ENCODE results near the gene OGT. TPM values are rescaled to one million over a fixed set of nuclear protein-coding genes. Genes with fewer than 3 reads are reported as not detected.
"Not testable (repeated sequence)": the region's sequence is repeated elsewhere in the genome, so short reads cannot be mapped to it uniquely, and the experiment has no call there.

OGT gene
- total RNA-seq, 1 experiment from 2014 or later = 174 TPM

DNA sequence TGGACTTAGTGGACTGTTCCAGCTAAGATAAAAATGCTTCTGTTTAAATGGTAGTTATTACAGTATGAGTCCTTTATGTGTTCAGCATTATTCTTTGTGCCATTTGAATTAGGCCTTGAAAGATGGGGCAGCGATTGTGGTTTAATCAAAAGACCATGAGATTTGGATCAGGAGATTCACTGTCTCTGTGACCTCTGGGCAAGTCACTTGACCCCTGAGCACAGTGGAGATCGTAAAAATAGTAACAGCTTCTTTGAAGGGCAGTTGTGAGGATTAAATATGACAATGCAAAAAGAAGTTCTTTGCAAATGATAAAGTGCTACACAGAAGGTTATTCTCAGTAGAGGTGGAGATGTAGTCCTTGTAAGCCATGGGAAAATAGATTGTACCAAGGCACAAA lies 74.6 kb downstream of the OGT start:
- Histone ChIP-seq H3K4me1 (ENCODE audit: control insufficient read depth, insufficient read depth, low read length) (no peaks in the 10 kb centered on the region), H3K36me3 (ENCODE audit: control insufficient read depth, insufficient read depth, low read length) (0 out of 2 replicates have a peak, but pooled peaks cover 9% of the 10 kb centered on the region), H3K9me3 (ENCODE audit: control insufficient read depth, insufficient read depth, low read depth, low read length) (no peaks in the 10 kb centered on the region), H3K4me3 (ENCODE audit: low read depth in 2 of 2, low read length in 2 of 2) (no peak overlapping the region), H3K27me3 (ENCODE audit: control insufficient read depth, insufficient read depth, low read length) (no peaks in the 10 kb centered on the region), H3K27ac (ENCODE audit: low read length) (no peak overlapping the region)
- intact Hi-C loops (cut with micrococcal nuclease; ENCODE audit: unreplicated experiment) = no loop called here
- ChIA-PET CTCF (no interaction called here), POLR2A (no interaction called here)
- DNase-seq (ENCODE audit: low read depth, low spot score) (no peak), ATAC-seq (no peak)
- no TSS peak for BruUV-seq (replicated peaks)
- in situ Hi-C loops (cut with HindIII; ENCODE audit: low pct_unique_long_range_greater_than_20kb, low sequenced_read_pairs) = no loop called here
- TF ChIP-seq TCF7L2 (IDR thresholded peaks at IDR 0.05; ENCODE audit: low read depth, low read length) = no peak
- no peak for TF ChIP-seq POLR2AphosphoS5 (IDR thresholded peaks at IDR 0.05; ENCODE audit: low read depth, low read length)

DNA sequence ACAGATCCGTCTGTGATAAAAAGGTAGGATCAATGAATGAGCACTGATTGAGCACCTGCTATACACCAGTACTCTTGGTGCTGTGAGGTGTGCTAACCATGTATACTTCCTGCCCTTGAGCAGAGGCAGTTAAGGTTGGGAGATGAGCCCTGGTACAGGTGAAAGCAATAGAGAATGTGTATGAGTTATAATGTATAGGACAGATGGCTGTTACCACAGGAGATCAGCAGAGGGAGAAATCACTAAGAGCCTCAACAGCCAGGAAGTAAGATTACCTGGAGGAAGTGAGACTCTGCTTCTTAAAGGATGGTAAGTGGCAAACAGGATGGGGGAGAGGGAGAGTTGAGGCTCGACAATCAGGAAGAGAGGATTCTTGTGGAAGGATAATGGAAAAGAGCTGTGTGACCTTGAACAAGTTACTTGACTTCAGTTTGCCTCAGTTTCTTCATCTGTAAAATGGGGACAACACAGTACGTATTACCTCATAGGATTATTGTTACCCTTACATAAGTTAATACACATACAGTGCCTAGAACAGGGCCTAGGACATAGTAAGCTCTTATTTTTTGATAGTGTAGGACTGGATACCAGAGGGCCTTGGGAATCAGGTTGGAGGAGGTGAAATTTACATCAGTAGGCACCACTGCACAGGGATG lies 76.3 kb downstream of the OGT start:
- no peaks in the 10 kb centered on the region for H3K4me1 ChIP-seq (ENCODE audit: control insufficient read depth, insufficient read depth, low read length)
- no peak overlapping the region for H3K27ac ChIP-seq (ENCODE audit: low read length)
- no peak overlapping the region for H3K4me3 ChIP-seq (ENCODE audit: low read depth in 2 of 2, low read length in 2 of 2)
- H3K27me3 ChIP-seq (ENCODE audit: control insufficient read depth, insufficient read depth, low read length) = no peaks in the 10 kb centered on the region
- H3K9me3 ChIP-seq (ENCODE audit: control insufficient read depth, insufficient read depth, low read depth, low read length) = no peaks in the 10 kb centered on the region
- H3K36me3 ChIP-seq (ENCODE audit: control insufficient read depth, insufficient read depth, low read length) = peaks cover 9% of the 10 kb centered on the region; the same call in 1 of the 2 replicates
- intact Hi-C loops (cut with micrococcal nuclease; ENCODE audit: unreplicated experiment) (no loop called here), in situ Hi-C loops (cut with HindIII; ENCODE audit: low pct_unique_long_range_greater_than_20kb, low sequenced_read_pairs) (no loop called here)
- ATAC-seq = no peak
- POLR2A ChIA-PET = no interaction called here
- TF ChIP-seq TCF7L2 (IDR thresholded peaks at IDR 0.05; ENCODE audit: low read depth, low read length) = no peak
- TF ChIP-seq, protein P1, sequence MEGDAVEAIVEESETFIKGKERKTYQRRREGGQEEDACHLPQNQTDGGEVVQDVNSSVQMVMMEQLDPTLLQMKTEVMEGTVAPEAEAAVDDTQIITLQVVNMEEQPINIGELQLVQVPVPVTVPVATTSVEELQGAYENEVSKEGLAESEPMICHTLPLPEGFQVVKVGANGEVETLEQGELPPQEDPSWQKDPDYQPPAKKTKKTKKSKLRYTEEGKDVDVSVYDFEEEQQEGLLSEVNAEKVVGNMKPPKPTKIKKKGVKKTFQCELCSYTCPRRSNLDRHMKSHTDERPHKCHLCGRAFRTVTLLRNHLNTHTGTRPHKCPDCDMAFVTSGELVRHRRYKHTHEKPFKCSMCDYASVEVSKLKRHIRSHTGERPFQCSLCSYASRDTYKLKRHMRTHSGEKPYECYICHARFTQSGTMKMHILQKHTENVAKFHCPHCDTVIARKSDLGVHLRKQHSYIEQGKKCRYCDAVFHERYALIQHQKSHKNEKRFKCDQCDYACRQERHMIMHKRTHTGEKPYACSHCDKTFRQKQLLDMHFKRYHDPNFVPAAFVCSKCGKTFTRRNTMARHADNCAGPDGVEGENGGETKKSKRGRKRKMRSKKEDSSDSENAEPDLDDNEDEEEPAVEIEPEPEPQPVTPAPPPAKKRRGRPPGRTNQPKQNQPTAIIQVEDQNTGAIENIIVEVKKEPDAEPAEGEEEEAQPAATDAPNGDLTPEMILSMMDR (IDR thresholded peaks at IDR 0.05) = no peak
- TF ChIP-seq, protein P2, sequence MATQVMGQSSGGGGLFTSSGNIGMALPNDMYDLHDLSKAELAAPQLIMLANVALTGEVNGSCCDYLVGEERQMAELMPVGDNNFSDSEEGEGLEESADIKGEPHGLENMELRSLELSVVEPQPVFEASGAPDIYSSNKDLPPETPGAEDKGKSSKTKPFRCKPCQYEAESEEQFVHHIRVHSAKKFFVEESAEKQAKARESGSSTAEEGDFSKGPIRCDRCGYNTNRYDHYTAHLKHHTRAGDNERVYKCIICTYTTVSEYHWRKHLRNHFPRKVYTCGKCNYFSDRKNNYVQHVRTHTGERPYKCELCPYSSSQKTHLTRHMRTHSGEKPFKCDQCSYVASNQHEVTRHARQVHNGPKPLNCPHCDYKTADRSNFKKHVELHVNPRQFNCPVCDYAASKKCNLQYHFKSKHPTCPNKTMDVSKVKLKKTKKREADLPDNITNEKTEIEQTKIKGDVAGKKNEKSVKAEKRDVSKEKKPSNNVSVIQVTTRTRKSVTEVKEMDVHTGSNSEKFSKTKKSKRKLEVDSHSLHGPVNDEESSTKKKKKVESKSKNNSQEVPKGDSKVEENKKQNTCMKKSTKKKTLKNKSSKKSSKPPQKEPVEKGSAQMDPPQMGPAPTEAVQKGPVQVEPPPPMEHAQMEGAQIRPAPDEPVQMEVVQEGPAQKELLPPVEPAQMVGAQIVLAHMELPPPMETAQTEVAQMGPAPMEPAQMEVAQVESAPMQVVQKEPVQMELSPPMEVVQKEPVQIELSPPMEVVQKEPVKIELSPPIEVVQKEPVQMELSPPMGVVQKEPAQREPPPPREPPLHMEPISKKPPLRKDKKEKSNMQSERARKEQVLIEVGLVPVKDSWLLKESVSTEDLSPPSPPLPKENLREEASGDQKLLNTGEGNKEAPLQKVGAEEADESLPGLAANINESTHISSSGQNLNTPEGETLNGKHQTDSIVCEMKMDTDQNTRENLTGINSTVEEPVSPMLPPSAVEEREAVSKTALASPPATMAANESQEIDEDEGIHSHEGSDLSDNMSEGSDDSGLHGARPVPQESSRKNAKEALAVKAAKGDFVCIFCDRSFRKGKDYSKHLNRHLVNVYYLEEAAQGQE (IDR thresholded peaks at IDR 0.05; ENCODE audit: insufficient read depth in 1 of 2, low read depth in 2 of 2, low read length in 1 of 2) = no peak
- TF ChIP-seq SIN3A (IDR thresholded peaks at IDR 0.05; ENCODE audit: borderline replicate concordance, insufficient read depth, low read depth, low read length) = no peak
- no peak for TF ChIP-seq POLR2AphosphoS5 (IDR thresholded peaks at IDR 0.05; ENCODE audit: low read depth, low read length)
- no TSS peak for BruUV-seq (replicated peaks)
- no peak for DNase-seq (ENCODE audit: low read depth, low spot score)
- CTCF ChIA-PET = no interaction called here

DNA sequence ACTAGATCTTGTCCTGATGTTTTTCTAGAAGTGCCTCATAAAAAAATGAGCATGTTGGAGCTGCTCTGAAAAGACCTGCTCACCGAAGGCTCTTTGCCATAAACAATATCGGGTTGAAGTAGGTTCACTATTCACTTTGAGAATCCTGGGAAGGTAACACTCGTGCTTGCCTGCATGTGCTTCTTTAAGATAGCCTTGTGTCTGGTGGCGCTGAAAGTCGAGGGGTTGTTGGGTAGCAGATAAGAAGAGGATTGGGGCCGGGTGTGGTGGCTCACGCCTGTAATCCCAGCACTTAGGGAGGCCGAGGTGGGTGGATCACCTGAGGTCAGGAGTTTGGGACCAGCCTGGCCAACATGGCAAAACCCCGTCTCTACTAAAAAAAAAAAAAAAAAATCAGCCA lies 78.8 kb downstream of the OGT start:
- DNase-seq (ENCODE audit: low read depth, low spot score); H3K27me3 ChIP-seq (ENCODE audit: control insufficient read depth, insufficient read depth, low read length); ATAC-seq; H3K4me1 ChIP-seq (ENCODE audit: control insufficient read depth, insufficient read depth, low read length); H3K27ac ChIP-seq (ENCODE audit: low read length); H3K9me3 ChIP-seq (ENCODE audit: control insufficient read depth, insufficient read depth, low read depth, low read length); H3K36me3 ChIP-seq (ENCODE audit: control insufficient read depth, insufficient read depth, low read length); intact Hi-C loops (cut with micrococcal nuclease; ENCODE audit: unreplicated experiment); H3K4me3 ChIP-seq (ENCODE audit: low read depth in 2 of 2, low read length in 2 of 2); BruUV-seq (replicated peaks); in situ Hi-C loops (cut with HindIII; ENCODE audit: low pct_unique_long_range_greater_than_20kb, low sequenced_read_pairs); POLR2A ChIA-PET; CTCF ChIA-PET: not testable (repeated sequence)

Data from Panc1 (cell line).